MM.1S (cell line): ENCODE data around the gene KIAA1191.
A peak's percentile ranks its signal among the peaks of the same experiment; 100 is the strongest.

Experiments used
- CTCF ChIP-seq: fragments of 300-600 bp; sonication (generic); IDR thresholded peaks from 2 replicates; pipeline ENCODE4 v1.5.1; 2016; ENCODE audit warnings: antibody characterized with exemption, low read length, mixed read lengths
- EZH2 ChIP-seq: fragments of 300-600 bp; sonication (generic); optimal IDR thresholded peaks from 2 replicates; pipeline ENCODE3; 2017; ENCODE audit warnings: low read depth, mild to moderate bottlenecking, antibody characterized with exemption, low read length, mixed read lengths

- TF ChIP-seq CTCF (peak; percentile 43), EZH2 (no peak)
Measured at GRCh38 chr5:176406436-176407052, 45.0 kb upstream of the KIAA1191 start.
